GM18517 (cell line): Measurements from ENCODE around the gene LSM12.
A peak's percentile ranks its signal among the peaks of the same experiment; 100 is the strongest.
"Not testable (repeated sequence)": the region's sequence is repeated elsewhere in the genome, so short reads cannot be mapped to it uniquely, and the experiment has no call there.

Source experiments
- ATAC-seq: cut with Tn5 transposase; IDR thresholded peaks from one replicate; pipeline ENCODE4 v1.9.1; 2021; ENCODE audit warnings: mild to moderate bottlenecking, moderate library complexity; ENCODE audit not compliant: unreplicated experiment

LSM12 gene

DNA sequence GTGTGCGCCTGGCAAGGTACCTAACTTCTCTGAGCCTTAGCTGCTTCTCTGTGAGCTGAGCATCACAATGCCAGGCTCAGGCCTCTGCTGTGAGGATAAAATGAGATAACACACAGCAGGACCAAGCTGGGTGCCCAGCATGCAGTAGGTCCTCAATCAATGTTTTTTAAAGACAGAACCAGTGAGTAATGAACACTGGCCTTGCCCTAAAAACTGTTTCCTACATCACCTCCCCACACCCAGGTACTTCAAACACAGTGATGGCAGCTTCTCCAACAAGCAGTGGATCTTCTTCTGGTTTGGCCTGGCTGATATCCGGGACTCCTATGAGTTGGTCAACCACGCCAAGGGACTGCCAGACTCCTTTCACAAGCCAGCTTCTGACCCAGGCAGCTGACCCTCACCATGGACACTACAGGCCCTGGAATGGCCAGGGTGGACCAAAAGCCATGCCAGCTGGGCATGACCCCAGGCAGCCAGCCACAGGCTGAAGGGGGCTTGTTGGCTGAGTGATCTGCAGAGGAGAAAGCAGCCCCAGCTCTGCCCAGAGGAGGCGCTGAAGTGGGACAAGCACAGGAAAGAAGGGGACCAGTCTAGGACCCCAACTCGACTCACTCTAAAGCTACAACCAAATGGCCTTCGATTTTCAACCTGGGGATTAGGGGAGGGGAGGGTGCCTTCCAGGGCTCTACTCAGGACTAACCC, 58.1 kb downstream of the LSM12 start:
- no peak for ATAC-seq

DNA sequence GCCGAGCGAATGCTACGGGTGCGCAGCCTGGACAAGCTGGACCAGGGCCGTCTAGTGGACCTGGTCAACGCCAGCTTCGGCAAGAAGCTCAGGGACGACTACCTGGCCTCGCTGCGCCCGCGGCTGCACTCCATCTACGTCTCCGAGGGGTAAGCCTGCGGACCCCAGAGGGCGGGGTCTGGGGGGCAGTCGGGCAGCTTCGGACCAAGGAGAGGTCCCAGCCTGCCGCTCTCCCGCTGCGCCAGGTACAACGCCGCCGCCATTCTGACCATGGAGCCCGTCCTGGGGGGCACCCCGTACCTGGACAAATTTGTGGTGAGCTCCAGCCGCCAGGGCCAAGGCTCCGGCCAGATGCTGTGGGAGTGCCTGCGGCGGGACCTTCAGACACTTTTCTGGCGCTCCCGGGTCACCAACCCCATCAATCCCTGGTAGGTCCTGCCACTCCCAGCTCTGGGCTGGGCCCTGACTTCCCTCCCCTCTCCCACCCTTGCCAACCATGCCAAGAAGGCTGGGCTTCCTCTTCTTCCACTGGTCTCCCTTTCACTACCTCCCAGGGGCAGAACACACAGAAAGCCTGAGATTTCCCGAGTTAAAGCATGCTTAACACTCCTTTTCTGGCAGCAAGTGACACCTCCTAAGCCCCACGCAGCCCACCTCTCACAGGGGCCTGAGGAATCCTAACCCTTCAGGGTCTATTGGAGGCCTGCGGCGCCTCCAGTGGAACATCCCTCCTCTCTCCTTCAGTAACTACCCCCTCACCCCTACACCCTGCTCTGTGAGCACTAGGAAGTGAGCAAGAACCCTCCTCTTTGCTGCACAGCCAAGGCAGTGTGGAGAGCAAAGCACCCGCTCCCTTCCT, 58.9 kb downstream of the LSM12 start:
- no peak for ATAC-seq

DNA sequence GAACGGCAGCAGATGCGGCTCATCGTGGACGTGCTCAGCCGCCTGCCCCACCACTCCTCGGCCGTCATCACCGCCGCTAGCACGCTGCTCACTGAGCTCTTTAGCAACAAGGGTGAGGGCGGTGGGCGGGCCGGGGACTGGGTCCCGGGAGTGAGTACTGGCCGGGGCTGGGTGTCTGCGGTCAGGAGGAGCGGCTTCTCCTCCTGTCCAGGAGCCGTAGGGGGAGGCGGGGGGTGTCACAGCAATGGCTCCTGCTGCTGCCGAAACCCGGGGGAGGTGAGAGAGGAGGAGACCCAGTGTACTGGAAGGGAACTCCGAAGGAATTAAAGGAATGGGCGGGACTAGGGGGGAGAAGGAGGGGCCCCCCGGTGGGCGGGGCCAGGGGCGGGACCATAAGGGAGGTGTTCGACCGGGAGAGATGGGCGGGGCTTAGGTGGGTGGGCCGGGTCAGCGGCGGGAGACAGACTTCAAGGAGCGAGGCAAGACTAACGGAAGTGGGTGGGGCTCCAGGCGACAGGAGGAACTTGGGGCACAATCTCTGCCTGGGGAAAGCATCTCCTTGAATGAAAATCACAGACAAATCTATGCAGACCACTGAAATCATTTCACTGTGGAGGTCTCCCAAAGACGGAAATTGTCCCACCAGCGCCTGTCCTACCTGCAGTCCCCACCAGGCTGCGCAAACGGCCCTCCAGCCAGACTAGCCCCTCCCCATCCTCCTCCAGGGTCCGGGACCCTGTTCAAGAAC, 59.7 kb downstream of the LSM12 start:
- peak; percentile 43 for ATAC-seq

DNA sequence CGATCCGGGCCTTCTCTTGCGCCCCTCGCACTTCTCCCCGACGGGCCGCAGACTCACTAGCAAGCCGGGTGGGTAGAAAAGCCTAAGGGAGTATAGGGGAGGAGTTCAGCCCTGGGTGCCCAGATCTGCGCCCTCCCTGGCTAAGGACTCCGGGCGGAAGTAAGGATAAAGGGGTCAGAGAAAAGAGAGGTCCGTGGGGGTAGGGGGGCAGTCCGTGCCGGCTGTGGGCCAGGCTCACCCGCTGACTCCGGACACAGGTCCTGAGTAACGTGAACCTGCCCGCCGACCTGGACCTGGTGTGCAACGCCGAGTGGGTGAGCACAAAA, 60.2 kb downstream of the LSM12 start:
- no peak for ATAC-seq

DNA sequence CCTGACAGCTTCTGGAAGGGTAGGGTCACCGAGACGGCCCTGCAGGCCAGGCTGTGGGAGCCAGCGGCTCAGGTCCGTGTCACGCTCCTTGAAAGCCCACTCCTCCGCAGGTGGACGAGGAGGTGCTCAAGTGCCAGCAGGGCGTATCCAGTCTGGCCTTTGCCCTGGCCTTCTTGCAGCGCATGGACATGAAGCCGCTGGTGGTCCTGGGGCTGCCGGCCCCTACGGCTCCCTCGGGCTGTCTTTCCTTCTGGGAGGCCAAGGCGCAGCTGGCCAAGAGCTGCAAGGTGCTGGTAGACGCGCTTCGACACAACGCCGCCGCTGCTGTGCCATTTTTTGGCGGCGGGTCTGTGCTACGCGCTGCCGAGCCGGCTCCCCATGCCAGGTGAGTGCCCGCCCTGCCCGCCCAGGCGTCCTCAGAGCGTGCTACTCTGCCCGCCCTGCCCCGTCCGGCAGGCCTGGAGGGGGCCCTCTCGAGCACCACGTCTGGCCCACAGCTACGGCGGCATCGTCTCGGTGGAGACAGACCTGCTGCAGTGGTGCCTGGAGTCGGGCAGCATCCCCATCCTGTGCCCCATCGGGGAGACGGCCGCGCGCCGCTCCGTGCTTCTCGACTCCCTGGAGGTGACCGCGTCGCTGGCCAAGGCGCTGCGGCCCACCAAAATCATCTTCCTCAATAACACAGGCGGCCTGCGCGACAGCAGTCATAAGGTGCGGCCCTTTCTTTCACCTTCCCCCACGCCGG, 60.8 kb downstream of the LSM12 start:
- ATAC-seq: no peak

DNA sequence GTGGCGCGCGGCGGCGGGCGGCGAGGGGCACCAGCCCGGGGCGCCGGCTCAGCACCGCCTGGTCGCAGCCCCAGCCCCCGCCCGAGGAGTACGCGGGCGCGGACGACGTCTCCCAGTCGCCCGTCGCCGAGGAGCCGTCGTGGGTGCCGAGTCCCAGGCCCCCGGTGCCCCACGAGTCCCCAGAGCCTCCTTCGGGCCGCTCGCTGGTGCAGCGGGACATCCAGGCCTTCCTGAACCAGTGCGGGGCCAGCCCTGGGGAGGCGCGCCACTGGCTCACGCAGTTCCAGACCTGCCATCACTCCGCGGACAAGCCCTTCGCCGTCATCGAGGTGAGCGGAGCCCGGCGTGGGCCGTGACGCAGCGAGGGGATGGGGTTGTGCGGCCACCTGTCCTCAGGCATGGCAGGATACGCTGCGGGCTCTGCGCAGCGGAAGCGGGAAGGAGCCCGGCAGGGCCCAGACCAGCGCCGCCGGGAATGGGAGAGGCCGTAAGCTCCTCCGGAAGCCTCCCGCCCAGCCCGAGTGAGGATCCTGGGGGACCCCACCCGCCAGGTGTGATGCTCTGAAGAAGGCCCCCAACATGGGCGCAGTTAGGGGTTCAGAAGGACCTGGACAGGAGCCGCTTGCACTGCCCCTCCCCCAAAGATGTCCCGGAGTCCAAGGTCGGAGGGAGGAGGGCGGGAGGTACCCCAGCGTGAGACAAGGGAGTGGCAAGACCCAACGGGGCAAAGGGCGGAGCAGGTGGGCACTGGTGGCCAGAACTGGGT, 61.5 kb downstream of the LSM12 start:
- no peak for ATAC-seq

DNA sequence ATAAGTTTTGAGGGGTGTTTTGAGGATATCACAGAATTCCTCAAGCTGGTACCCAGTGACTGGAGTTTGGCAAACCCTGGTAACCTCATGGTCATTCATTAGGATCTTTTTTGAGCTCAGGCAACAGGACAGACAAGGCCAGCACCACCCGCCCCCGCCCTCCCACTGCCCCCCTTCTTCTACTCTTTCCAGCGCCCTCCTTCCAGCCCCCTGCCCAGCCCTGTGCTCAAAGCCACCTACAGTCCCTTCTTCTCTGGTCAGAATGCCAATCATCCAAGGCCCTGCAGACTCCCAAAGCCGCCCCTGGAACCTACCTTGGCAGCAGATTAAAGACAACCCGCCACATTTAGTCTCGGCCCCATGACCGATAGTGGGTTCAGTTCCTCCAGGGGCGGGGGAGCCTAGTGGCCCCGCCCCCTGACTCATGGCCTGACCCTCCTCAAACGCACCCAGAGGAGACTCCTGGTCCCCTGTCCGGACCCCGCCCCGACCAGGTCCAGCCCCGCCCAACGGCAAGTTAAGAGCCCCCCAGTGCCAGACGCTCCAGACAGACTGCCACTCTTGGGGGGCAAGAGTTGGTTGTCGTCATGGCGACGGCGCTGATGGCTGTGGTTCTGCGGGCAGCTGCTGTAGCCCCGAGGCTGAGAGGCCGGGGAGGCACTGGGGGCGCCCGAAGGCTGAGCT, 62.3 kb downstream of the LSM12 start, which contains the start of gene NAGS:
Gene NAGS, plus strand, starts transcription at position 546 of the 684 bp plus-strand sequence. Its CDS starts 42 bp downstream, at position 588.
- ATAC-seq: no peak

DNA sequence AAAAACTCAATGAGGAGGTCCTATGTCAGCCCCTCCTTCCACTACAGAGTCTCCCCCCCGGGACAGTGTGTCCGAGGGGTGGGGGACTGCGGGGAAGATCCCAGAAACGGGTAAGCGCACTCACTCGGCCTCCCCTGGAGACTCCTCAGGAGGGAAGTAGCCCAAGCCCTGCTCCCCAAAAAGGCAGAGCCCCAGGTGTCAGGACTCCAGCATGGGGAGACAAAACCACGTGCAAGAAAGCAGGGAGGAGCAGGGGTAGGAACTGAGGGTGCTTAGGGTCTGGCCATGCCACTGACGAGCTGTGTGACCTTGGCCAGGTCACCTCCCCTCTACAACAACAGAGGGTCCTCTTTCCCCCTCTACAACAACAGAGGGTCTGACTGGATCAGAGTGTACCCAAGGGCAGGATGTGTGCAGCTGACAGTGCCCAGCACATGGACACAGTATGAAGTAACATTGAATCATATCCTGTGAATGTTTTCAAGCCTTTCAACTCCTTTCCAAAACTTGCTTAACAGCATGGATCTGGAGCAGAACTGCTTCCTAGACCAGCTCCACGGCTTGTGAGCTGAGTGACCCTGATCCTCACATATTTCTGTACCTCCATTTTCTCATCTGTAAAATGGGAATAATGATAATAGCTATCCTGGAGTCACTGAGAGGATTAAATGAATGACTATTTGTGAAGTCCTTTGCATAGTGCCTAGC, 64.2 kb downstream of the LSM12 start:
- ATAC-seq: no peak

DNA sequence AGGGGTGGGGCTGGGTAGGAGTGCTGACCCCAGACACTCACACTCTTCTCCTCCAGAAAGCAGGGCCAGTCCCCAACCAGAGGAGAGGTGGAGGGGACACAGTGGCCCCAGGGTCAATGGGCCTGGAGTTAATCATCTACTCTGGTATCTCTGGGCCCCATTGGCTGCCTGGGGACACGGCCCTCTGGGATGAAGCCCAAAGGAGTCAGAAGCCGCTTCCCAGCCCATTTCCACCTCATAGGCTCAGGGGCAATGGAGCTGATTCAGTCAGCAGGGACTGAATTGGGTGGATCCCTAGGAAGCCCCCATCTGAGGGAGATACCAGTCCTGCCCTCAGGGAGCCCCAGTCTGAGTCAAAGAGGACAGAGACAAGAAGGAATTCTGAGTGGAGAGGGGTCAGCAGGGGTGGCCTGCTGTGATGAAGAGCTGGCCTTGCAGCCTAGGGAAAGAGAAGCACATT, 65.0 kb downstream of the LSM12 start:
- ATAC-seq: no peak

DNA sequence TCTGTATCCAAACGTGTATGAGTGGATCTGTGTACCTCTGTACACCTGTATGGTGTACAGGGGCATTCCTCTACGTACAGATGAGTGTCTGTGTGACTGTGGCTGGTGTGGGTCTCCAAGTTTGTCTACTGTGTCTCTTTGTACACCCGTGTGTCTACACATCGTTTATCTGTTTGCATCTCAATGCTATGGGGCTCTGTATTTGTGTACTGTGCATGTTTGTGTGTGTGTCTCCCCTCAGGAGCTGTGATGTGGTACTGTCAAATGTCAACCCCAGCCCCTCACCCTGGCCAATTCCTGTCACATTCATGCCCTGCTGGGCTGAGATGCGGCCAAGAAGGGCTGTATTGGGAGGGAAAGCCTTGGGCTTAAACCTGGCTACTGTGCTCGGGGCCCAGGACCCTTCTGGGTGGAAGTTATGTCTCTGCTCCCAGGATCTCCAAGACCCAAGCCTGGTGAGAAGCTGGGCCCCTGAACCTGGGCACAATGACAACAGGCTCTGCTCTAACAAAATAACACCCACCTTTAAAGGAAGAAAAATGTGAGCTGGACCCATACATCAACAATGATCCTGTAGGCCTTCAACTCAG, 65.5 kb downstream of the LSM12 start:
- ATAC-seq: no peak

DNA sequence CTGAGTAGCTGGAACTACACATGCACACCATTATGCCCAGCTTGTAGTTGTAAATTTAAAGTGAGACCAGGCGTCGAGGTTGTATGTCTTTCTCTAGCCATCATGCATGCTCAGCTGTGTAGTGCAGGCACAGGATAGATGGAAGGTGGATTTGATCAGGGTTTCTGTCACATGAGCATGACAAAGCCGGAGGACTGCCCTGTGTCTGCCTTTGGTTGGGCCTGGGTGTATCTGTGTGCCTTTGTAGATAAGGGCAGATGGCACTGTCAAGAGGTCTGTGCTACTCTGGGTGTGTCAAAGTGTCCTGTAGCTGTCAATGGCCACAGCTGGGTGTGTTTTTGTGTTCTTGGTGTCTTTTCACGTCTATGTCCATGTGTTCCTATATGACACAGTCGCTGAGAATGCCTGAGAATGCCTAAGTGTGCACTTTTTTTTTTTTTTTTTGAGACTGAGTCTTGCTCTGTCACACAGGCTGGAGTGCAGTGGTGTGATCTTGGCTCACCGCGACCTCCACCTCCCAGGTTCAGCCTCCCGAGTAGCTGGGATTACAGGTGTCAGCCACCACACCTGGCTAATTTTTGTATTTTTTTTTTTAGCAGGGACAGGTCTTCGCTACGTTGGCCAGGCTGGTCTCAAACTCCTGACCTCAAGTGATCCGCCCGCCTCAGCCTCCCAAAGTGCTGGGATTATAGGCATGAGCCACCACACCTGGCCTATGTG, 66.2 kb downstream of the LSM12 start:
- no peak for ATAC-seq

DNA sequence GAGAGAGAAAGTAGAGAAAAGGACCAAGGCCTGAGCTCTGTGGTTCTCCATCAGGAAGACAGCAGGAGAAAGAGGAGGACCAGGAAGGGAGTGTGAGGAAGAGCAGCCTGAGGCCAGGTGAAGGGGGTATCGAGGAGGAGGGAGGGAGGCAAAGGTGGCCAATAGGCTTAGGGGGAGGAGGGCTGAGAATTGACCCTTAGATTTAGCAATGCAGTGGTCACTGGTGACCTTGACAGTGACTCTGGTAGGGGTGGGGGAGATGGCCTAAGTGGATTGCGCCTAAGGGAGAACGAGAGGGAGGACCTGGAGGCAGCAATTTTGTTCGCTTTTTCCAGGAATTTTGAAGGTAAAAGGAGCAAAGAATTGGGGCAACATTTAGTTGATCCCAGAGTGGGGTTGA, 67.4 kb downstream of the LSM12 start:
- no peak for ATAC-seq

DNA sequence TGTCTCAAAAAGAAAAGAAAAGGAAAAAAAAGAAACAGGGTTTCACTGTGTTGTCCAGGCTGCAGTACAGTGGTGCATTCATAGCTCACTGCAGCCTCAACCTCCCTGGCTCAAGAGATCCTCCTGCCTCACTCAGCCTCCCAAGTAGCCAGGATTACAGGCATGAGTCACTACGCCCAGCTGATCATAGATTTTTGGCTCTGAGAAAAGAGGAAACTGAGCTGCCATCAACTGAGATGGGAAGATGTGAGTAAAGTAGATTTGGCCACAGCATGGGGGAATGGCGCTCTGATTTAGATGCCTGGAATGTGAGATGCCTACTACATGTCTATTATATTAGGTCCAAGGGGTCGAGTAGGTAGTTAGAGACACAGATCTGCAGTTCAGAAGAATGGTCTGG, 67.9 kb downstream of the LSM12 start:
- ATAC-seq: no peak

DNA sequence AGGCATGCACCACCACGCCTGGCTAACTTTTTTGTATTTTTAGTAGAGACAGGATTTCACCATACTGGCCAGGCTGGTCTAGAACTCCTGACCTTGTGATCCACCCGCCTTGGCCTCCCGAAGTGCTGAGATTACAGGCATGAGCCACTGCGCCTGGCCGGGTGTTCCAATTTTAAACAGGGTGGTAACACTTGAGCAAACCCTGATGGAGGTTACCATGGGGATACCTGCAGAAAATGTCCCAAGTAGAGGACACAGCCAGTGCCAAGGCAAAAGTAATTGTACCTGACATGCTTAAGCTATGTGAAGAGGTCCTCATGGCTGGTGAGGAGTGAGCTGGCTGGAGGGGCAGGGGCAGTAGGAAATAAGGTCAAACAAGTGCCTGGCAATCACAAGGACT, 69.3 kb downstream of the LSM12 start:
- not testable (repeated sequence) for ATAC-seq

DNA sequence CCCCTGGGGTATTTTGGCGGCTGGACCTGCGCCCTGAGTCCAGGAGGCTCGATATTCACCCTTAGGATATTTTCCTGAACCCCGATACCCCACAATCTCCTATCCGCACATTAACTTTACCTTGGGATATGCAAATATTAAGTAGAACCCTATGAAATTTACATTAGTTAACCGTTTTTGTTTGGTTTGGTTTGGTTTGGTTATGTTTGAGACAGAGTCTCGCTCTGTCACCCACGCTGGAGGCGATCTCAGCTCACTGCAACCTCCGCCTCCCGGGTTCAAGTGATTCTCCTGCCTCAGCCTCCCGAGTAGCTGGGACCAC, 71.4 kb downstream of the LSM12 start:
- no peak for ATAC-seq

DNA sequence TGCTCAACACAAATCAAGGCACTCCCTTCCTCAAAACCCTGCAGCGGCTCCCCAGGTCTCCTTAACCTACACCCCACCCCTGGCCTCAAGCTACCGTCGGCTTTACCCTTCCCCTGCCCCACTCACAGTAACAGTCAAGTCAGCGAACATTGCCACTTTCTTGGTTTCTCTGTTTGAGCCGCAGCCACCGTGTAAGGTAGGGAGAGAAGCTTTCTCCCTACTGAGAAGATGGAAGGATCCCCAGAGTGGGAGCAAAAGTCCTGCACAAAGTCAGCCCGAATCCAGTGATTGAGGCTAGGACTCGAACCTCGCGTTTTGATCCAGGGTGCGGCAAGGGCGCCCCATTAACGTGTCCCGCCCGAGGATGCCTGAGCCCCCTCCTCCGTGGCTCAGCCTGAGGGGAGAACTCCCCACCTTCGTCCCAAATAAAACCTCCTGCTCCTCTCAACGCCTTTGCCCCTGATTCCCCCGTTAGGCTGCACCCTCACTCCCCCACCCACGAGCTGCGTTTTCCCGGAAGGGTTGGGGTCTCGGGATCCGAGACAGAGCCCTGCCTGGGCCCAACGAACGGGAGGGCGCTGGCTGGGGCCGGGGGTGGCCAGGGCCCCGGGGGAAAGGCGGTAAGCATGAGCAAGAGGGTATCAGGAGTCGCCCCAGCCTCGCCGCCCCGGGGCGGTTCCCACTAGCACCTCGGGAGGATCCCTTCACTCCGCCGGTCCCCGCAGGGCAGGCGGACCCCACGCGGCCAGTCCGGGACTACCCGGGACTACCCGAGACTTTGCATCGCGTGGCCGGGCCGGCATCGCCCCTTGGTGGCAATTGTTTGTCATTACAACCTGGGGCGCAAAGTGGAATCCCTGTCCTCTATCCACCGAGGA, 72.0 kb downstream of the LSM12 start:
- no peak for ATAC-seq

DNA sequence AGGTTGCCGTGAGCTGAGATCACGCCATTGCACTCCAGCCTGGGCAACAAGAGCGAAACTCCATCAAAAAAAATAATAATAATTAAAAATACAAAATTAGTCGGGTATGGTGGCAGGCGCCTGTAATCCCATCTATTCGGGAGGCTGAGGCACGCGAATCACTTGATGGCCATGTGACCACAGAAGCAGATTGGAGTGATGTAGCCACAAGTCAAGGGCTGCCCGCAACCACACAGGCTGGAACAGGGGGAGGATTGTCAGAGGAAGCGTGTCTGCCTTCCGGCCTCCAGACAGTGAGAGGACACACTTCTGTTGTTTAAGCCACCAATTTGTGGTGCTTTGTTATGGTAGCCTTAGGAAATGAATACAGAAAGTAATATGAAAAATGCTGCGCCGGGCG, 73.8 kb downstream of the LSM12 start:
- no peak for ATAC-seq
